Activated T-helper 1 cell treated with Interleukin-2 at 50 U/mL for 16 hours (primary cell): Measurements from ENCODE around the gene PNPO.
A peak's percentile ranks its signal among the peaks of the same experiment; 100 is the strongest.

Experiments used
- DNase-seq: peaks from one replicate; pipeline ENCODE4 v3.0.0-alpha.2; 2020; ENCODE audit warnings: low read depth

The PNPO gene

DNA sequence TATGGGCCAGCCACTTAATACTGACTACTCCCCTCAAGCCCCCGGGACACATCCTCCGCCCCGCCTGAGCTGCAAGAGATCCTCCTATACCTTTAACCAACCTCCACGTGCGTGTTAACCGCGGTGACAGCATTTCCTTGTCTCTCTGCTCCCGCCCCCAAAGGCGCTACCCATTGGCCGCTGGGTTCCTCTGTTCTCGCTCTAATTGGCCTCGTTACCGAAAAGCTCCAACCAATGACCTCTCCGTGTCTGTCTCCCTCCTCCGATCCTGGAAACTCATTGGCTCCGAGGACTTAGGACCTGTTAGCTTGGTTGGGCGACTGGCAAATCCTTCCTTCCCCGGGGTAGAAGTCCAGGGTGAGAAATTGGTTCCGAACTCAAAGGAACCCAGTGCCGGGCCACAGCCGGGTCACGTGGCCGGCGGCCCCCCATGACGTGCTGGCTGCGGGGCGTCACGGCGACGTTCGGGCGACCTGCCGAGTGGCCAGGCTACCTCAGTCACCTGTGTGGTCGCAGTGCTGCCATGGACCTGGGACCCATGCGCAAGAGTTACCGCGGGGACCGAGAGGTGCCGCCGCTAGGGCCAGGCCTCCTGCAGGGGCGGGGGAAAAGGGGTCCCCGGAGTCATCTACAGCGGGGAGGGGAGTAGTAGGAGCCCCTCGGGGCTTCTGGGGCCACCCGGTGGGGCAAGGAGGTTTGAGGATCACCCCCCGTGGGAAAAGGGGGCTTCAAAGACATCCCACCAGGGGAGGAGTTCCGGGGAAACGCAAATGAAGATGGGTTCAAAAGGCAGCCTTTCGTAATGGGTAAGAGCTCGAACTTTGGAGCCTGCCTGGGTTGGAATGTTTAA, at the start of gene PNPO:
Gene PNPO (plus strand): TSS at position 326 of the 850 bp plus-strand sequence. CDS start 105 bp downstream, at position 431.
- DNase-seq, result peak; percentile 84

DNA sequence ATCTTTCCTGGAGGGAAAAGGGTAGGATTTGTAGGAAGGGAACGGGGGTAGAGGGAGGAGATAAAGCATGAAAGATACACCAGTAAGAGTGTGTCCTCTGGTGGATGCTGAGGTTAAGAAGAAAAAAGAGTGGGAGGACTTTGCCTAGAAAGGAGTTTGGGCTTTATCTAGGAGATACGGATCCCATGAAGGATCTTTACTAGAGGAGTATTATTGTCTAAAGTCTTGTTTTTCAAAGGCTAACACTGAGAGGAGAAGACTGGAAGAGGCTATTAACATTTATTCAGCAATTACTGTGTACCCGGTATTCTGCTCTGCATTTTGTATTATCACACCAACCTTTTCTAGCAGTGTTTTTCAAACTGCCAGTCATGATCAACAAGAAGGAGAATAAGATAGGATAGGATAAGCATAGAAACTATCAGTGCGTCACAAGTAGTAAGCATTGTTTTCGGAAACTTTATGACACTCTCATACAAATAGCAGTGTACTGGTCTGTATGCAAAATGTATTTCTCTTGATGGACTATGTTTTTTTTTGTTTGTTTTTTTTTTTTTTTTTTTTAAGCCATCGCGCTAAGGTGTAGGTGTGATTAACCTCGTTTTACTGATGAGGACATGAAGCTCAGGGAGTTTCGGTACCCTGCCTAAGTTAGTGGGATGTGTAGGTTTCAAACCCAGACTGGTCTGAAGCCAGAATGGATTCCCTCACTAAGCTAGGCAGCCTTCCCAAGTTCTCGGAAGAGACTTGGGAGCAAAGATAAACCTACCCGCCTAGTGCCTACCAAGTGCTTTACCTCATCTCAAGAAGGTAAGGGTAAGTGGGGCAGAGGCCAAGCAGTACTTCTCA, 46.6 kb upstream of the PNPO start:
- no peak for DNase-seq

DNA sequence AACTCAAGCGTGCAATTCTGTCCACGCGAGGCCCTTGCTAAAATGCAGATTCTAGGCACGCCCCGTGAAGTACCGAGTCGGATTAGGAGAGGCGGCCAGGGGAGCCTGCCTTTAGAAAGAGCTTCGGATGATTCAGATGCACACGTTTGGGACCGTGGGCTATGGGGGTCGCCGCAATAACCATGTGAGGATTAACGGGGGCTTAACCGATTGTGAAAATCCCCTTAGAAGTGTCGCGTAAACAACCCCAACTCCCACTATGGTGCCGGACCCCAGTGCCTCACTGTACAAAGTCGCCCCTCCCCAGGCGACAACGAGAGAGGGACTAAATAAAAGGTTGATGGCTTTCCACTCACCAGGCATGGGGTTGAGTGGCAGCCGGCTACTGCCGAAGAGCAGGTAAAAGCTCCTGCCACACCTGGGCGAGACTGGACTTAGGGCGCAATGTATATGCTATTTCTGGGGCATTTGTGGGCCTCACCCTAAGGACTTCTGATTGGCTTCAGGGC, 46.0 kb upstream of the PNPO start:
- no peak for DNase-seq

DNA sequence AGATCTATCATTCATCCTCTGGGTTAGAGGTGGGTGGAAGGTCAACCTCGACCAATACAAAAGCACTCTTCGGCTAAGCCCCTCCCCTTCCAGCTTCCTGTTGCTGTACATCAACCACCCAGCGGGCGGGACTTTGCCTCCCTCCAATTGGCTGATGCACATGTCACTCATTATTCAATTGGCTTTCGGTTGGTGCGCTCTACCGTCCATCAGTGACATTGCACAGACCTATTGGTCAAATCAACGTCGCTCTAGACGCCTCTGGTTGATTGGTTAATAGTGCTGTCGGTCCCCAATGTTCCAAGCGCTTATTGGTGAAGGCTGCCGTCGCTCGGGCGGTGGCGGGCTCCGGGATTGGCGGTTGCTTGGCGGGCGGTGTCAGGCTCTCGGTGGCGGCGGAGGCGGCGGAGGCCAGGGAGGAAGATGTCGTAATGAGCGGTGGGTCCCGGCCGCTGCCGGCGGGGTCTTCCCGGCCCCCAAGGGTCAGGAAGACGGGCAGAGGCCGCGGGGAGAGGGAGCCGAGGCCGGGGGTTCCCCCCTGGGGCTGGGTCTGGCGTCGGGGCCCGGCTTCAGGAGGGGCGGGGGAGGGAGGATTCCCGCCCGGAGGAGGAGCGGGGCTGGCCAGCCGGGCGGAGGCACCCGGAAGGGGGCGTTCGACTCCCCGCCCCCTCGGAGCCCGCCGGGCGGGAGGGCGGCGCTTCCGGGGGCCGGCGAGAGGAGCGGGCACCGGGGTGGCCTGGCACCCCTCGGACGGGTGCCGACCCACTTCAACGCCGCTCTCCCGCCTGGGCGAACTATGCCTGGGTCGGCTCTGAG, 45.3 kb upstream of the PNPO start, which contains the start of gene SP2:
Gene SP2 (plus strand): TSS at position 381 of the 816 bp plus-strand sequence. CDS start 51 bp downstream, at position 432.
- DNase-seq, result peak; percentile 98

DNA sequence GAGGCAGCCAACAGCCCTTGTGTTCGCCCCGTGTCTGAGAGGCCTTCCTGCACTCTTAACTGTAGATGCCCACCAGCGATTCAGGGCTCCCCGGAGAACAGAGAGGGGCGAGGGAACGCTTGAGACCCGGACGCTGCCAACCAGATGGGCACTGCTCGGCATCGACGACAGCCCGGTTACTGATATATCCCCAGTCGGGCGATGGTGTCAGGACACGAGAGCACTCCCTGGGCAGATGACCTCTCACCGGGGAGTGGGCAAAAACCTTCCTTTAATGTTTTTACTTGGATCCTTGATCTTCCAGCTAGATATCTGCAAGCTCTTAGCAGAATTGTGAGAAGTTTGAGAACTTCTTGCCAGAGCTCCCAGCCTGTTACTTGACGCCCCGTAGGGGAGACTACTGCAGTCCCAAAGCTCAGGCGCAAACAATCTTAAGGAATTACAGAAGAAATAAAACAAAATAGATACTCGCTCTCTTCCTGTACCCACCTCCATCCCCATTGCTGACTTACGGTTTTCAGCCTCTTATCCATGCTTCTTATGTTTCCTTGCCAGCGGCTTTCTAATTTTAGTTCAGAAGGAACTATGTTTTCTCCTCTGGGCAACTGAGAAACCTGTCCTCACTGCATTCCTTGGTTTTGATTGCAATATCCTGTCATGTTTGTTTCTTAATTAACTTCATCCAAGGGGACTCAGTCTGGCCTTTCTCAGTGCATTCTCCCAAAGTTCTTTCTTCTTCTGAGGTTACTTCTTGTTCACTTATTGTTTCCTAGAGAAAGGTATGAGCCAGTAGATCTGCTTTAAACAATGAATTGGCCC, 44.5 kb upstream of the PNPO start:
- no peak for DNase-seq

DNA sequence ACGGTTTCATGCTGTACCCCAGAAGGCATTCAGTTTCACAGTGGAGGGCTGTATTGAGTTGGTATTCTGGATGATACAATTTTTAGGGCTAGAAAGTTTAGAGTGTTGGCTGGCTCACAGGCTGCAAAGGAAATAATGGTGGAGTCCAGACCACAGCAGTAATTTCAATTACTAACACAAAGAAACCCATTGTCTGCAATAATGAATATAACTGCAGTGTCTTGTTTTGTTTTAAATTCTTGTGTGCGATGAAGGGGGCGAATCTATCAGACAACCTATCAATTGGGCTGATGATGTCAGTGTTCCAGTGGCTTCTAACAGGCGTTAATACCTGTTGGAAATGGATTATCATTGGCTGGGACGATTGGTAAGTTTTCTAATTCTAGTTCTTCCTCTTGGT, 43.8 kb upstream of the PNPO start:
- DNase-seq, result no peak

DNA sequence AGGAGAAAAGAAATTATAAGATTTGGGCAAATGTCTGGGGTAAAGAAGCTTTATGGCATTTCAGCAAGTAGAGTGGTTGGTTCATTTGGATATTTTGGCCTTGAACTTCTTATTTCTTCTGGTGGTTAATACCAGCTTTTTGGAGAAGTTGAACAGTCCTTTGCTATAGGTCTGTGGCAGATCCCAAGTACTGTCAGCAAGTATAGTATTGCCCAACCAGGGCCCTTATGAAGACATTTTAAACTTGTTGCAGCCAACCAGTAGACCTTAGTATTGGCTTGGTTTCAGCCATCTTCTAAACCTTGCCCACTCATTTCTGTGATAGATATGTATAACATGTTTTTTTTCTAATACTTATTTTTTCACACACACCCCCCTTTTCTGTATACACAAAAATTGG, 43.1 kb upstream of the PNPO start:
- DNase-seq, result no peak

DNA sequence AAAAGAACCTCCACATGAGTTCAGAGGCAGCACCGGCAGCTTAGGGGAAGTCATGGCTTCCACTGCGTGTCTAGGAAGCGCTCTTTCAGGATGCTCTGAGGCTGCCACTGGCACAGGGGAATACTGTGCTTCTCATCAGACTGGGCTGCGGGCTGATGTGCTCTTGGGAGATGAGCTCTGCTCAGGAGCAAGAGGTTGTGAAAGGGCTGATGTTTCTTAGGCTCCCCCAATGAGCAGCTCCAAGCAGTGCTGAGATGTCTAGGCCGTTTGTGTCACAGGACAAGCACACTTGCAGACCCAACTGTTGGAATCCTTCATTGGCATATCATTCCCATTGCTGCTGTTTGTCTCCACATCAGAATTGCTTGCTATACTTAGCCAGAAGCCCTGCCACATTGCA, 41.7 kb upstream of the PNPO start:
- DNase-seq, result no peak

DNA sequence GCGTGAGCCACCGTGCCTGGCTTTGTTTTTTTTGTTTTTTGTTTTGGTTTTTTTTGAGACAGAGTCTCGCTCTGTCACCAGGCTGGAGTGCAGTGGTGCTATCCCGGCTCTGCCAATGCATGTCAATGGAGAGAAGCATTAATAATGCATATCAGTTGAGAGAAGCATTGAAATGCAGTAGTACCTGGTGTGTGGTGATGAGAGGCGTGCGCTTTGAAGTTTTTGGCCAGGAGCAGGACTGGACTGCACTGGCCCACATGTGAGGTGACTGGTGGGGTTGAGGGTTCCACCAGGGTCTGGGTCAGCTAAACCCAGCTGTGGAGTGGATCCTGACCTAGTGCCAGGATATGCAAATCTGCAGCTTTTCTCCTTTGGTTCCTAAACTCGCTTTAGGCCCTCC, 39.9 kb upstream of the PNPO start:
- DNase-seq, result no peak

DNA sequence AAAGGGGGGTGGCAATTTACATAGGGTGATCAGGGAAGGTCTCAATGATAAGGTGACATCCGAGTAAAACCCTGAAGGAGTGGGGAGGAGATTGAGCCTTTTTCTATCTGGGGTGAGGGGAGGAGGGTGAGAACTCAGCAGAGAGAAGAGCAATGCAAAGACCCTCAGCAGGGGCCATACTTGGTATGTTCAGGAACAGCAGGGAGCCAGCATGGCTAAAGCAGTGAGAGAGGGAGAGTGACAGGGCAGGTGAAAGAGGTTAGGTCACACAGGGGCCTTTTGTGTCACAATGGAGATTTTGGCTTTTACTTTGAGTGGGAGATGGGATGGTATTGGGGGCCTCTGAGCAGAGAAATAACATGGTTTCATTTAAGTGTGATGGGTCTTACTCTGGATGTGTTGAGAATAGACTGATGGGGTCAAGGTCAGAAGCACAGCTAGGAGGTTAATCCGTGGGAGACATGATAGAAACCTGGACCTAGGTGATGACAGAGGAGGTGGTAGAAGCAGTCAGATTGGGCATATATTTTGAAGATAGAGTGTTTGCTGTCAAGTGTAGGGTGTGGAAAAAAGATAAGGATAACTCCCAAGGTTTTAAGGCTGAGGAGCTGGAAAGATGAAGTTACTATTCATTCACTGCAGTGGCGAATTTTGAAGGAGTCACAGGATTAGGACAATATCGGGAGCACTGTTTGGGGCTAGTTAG, 39.2 kb upstream of the PNPO start:
- no peak for DNase-seq

DNA sequence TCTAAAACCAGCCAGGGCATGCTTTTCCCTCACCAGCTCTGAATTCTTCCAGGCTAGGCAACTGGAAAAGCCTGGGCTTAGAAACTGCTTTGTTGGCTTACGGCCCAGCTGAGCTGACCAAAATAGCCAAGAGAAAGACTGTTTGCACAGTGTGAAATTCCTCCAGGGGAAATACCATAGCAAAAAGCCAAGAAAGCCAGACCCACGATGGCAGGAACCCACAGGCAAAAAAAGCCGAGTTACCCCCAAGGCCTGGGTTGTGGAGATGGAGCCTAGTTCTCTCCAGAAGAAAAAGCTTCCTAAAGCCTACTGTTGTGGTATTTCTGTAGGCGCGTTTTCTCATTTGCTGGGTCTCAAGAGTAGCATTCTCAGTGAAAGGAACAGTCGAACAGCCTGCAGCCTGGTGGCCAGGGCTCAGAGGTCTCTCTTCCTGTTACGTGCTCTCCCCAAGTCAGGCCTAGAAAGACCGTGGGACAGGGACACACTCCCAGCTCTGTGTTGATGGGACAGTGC, 36.1 kb upstream of the PNPO start:
- no peak for DNase-seq

DNA sequence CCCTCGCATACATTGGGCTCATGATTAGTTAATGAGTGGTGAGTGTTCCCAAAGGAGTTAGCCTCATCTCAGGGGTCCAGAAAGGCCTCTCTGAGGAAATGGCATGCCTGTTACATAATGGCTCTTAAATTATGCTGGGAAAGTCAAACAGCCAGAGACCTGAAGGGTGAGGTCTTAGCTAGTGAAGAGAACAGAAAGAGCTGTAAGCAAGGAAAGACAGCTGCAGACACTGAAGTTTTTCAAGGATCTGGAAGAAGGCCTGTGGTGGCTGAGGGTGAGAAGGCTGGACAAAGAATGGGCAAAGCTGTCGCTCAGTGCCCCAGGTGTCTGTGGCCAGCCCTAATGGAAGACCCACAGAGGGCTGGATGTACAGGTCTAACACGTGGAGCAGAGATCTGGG, 34.9 kb upstream of the PNPO start:
- DNase-seq, result no peak

DNA sequence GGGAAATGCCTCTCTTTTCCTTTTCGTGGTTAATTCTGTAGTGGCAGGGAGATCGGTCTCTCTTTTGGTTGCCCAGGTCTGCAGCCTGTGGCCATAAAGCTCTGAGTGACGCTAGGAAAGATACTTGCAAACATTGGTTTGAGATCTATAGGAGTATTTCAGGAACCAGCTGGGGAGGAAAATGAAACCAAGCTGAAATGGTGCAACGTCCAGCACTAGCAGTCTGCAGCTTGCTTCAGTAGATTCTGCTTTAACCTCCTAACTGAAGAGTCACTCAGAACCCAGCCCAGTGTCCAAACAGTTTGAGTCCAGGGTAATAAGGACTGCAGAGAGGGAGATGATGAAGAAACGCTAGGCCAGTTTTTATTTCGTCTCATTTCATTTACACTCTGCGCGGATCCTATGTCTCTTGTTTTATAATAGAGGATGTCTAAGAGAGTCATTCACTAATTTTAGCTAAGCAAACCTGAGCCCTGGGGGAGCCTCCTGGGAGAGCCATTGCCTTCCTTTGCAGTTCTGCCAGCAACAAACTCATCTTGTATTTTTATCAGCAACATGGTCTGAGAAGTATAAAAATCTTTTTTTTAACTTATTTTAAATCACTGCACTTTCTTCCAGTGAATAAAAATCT, 33.3 kb upstream of the PNPO start:
- no peak for DNase-seq

DNA sequence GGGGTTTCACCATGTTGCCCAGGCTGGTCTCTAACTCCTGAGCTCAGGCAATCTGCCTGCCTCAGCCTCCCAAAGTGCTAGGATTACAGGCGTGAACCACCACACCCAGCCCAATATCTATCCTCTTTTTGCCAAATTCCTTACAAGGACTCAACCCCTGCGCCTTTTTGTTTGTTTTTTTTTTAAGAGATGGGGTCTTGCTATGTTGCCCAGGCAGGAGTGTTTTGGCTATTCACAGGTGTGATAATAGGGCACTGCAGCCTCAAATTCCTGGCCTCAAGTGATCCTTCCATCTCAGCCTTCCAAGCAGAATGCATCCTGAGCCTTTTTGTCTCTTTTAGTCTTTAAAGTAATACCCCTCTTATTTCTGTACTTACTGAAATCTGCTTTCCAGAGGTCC, 28.3 kb upstream of the PNPO start:
- DNase-seq, result no peak

DNA sequence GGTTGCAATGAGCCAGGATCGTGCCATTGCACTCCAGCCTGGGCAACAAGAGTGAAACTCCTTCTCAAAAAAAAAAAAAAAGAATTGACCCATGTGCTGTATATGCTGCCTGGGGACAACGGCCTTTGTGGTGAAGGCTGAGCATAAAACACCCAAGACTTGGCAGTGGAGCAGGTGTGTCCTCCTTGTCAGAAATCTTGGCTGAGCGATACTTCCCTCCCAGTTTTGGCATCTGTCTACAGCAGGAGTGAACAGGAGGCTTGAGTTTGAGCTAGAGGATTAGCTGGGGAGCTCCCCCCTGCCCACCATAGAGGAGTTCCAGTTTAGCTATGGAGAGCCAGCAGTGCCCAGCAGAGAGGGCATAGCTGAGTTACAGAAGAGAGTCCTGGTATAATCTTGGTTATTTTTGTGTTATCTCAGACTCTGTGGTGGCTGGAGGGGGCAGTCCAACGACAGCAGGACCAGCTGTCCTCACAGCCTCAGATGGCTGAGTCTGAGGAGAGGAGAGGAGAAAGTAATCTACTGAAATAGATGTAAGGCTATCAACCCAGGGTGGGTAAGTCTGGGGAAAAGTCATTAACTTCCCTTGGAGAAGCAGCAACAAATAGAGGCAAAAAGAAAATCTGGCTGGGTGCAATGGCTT, 26.9 kb upstream of the PNPO start:
- DNase-seq, result no peak

DNA sequence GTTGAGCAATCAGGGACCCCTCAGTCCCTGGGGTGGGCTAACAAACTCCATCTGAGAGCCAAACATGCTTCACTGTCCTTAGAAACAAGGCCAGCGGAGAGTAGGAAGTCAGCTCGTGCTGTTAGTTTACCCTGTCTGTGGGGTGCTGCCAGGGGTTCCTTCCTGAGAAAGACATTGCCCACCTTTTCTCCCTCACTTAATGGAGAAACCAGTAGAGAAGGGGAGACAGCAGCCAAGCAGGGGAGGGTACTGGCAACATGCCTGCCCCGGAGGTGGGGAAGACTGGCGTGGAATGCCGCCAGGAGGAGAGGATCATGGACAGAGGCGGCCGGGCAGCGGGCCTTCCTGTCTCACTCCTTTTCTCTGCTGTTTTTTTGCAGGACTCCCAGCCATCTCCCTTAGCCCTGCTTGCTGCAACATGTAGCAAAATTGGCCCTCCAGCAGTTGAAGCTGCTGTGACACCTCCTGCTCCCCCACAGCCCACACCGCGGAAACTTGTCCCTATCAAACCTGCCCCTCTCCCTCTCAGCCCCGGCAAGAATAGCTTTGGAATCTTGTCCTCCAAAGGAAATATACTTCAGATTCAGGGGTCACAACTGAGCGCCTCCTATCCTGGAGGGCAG, 25.5 kb upstream of the PNPO start:
- DNase-seq, result no peak

DNA sequence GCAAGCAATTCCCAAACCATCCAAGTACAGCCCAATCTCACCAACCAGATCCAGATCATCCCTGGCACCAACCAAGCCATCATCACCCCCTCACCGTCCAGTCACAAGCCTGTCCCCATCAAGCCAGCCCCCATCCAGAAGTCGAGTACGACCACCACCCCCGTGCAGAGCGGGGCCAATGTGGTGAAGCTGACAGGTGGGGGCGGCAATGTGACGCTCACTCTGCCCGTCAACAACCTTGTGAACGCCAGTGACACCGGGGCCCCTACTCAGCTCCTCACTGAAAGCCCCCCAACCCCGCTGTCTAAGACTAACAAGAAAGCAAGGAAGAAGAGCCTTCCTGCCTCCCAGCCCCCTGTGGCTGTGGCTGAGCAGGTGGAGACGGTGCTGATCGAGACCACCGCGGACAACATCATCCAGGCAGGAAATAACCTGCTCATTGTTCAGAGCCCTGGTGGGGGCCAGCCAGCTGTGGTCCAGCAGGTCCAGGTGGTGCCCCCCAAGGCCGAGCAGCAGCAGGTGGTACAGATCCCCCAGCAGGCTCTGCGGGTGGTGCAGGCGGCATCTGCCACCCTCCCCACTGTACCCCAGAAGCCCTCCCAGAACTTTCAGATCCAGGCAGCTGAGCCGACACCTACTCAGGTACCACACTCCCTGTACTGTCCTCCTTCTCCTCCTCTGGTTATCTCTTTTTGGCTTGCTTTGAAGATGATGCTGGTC, 24.7 kb upstream of the PNPO start:
- DNase-seq, result no peak

DNA sequence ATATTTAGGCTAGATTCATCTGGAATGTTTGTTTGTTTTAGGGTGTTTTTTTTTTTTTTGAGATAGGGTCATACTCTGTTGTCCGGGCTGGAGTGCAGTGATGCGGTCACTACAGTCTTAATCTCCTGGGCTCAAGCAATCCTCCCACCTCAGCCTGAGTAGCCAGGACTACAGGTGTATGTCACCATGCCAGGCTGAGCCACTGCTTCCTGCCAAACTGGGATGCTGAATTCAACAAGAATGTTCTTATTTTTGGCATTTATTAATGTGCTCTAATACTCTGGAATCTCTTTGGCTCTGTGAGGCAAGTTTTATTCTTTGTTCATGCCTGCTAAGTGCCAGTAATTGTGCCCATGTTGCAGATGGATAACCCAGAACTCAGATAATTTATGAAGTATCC, 23.8 kb upstream of the PNPO start:
- DNase-seq, result no peak
